H1 (cell line): Measurements from ENCODE around the gene RAB3IL1. TPM values are rescaled to one million over a fixed set of nuclear protein-coding genes. Genes with fewer than 3 reads are reported as not detected.

Source experiments
- POU5F1 ChIP-seq: IDR thresholded peaks from 2 replicates; pipeline ENCODE4 v1.6.1; 2011; ENCODE audit warnings: low read depth, mild to moderate bottlenecking, low read length, moderate library complexity
- SP4 ChIP-seq: IDR thresholded peaks from 2 replicates; pipeline ENCODE4 v1.6.1; 2012; ENCODE audit warnings: low read length, inconsistent platforms
- polyA plus RNA-seq, 7 experiments: library from polyadenylated mRNA; depleted of rRNA in 3 of 7; stranded (reverse) in 5 of 7; unstranded in 2 of 7; fragments of >200 nt in 5 of 7; fragments of 200-250 nt in 2 of 7; gene quantifications; 1 replicate in 5 of 7; 2 replicates in 1 of 7; 4 replicates in 1 of 7; pipeline versions ENCODE4 v1.2.1 to v1.2.3, GENCODE V29; 2011 to 2013; ENCODE audit warnings: missing spikeins in 2 of 7, mixed read lengths in 2 of 7
- total RNA-seq: library from RNA; stranded (reverse); fragmentation: NEBNext Ultra II Directional; extraction: Animal tissue kit (Norgen Biotek cat#: 25700); gene quantifications from 2 replicates; pipeline ENCODE4 v1.2.1, GENCODE V29; 2021

The RAB3IL1 gene
- total and polyA plus RNA-seq, 2 of the 8 experiments (the other 6 are each of a cell fraction or from before 2014, with no cell fraction given) = 6.8 to 7.9 TPM

DNA sequence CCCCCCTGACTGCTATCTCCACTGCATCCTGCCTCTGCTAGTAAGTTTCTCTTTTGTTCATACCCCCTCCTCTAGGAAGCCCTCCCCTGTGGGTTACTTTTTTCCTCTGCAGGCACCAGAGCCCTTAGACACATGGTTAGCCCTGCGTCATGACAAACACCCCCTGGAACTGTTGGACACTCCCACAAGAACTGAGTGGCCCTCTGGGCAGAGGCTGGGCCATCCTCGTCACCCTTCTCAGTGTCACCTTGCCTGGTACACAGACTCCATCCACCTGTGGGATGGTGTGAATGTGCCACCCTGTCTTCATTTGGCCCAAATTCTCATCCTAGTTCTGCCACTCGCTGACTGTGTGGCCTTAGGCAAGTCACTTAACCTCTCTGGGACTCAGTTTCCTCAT is 4.1 kb upstream of the RAB3IL1 start (continued):
- TF ChIP-seq POU5F1 (no peak), SP4 (no peak)
- TF ChIP-seq, all 59 proteins: peak for 0
